ENCODE data around the gene ACTR6. TPM values are rescaled to one million over a fixed set of nuclear protein-coding genes. Genes with fewer than 3 reads are reported as not detected.

The ACTR6 gene
- total and polyA plus RNA-seq, 2 of the 4 experiments (the other 2 are of a cell fraction), result 9.7 to 10.2 TPM

- Histone ChIP-seq H3K9me3 (ENCODE audit: control insufficient read depth, insufficient read depth, low read length) (no peaks in the 10 kb centered on the region), H3K27me3 (ENCODE audit: control insufficient read depth, insufficient read depth, low read length) (no peaks in the 10 kb centered on the region), H4K8ac (ENCODE audit: low read depth in 2 of 2, low read length in 2 of 2) (no peak overlapping the region), H2BK15ac (ENCODE audit: low read depth, low read length) (no peak overlapping the region), H3K9me1 (ENCODE audit: insufficient read depth, low read length) (no peaks in the 10 kb centered on the region), H2AK5ac (ENCODE audit: low read depth, low read length) (no peak overlapping the region), H2BK5ac (ENCODE audit: low read depth, low read length, poor library complexity, severe bottlenecking) (no peak overlapping the region), H3K79me1 (ENCODE audit: low read depth in 1 of 2, low read length in 2 of 2) (no peaks in the 10 kb centered on the region), H3K23ac (ENCODE audit: low read depth, low read length) (no peak overlapping the region), H3K56ac (ENCODE audit: extremely low read depth, insufficient read depth, low read length) (no peak overlapping the region), H4K5ac (ENCODE audit: low read depth, low read length) (no peak overlapping the region), H3K9ac (ENCODE audit: low read depth, low read length) (no peak overlapping the region), H2BK20ac (ENCODE audit: low read depth, low read length) (no peak overlapping the region), H2AFZ (replicated peaks; ENCODE audit: low read length, poor library complexity) (no peak overlapping the region), H3K18ac (ENCODE audit: low read depth, low read length) (no peak overlapping the region), H3K27ac (ENCODE audit: insufficient read depth, low read length) (no peak overlapping the region), H3K4me2 (ENCODE audit: low read depth, low read length) (no peak overlapping the region), H2AK9ac (replicated peaks; ENCODE audit: low read depth, low read length, poor library complexity) (no peak overlapping the region), H3K4ac (ENCODE audit: low read depth, low read length) (no peak overlapping the region), H4K91ac (ENCODE audit: insufficient read depth, low read depth, low read length) (no peak overlapping the region), H4K20me1 (ENCODE audit: insufficient read depth, low read length) (no peaks in the 10 kb centered on the region), H2BK120ac (ENCODE audit: low read depth, low read length) (no peak overlapping the region), H3K4me3 (ENCODE audit: insufficient read depth, low read depth, low read length) (no peak overlapping the region), H3K4me1 (ENCODE audit: control insufficient read depth, insufficient read depth, low read length) (no peaks in the 10 kb centered on the region), H3K14ac (replicated peaks; ENCODE audit: low read depth, low read length) (no peak overlapping the region), H3K36me3 (ENCODE audit: control insufficient read depth, insufficient read depth, low read length) (no peaks in the 10 kb centered on the region)
- no TSS peak for BruUV-seq (replicated peaks)
- no peak for ATAC-seq (ENCODE audit: low read depth)
- ChIA-PET CTCF (no interaction called here), POLR2A (ENCODE audit: unreplicated experiment) (no interaction called here)
- dilution Hi-C loops (cut with HindIII; ENCODE audit: low sequenced_read_pairs, unreplicated experiment), result no loop called here
- WGBS, 2 experiments (ENCODE audit: extremely low coverage in 2 of 2, insufficient read length in 1 of 2), result no CpG with 5 or more reads among the region's 2 CpGs
- DNase-seq, result no peak
- no peak for TF ChIP-seq RAD21 (IDR thresholded peaks at IDR 0.05; ENCODE audit: low read length)
- TF ChIP-seq CHD1 (IDR thresholded peaks at IDR 0.05; ENCODE audit: low read depth, low read length), result no peak
- TF ChIP-seq FOS (IDR thresholded peaks at IDR 0.05; ENCODE audit: low read depth, low read length), result no peak
- no peak for TF ChIP-seq MAZ (IDR thresholded peaks at IDR 0.05; ENCODE audit: borderline replicate concordance, low read depth, low read length)
- no peak for TF ChIP-seq BHLHE40 (IDR thresholded peaks at IDR 0.05; ENCODE audit: low read depth, low read length)
- no peak for TF ChIP-seq MAFK (IDR thresholded peaks at IDR 0.05; ENCODE audit: low read depth, low read length)
- no peak for TF ChIP-seq NFE2L2 (IDR thresholded peaks at IDR 0.05; ENCODE audit: low read depth, low read length)
- no peak for TF ChIP-seq MXI1 (IDR thresholded peaks at IDR 0.05; ENCODE audit: borderline replicate concordance, low read depth, low read length)
- TF ChIP-seq RFX5 (IDR thresholded peaks at IDR 0.05; ENCODE audit: low read depth, low read length), result no peak
- TF ChIP-seq SMC3 (IDR thresholded peaks at IDR 0.05; ENCODE audit: low read depth, low read length), result no peak
- in situ Hi-C loops (cut with MboI; ENCODE audit: low sequenced_read_pairs), result no loop called here
- intact Hi-C loops (cut with micrococcal nuclease), result no loop called here
Measured at GRCh38 chr12:100179252-100179651, 21.4 kb upstream of the ACTR6 start.

Data from IMR-90 (cell line).